Measurements from ENCODE around the gene SAPCD1. TPM values are rescaled to one million over a fixed set of nuclear protein-coding genes. Genes with fewer than 3 reads are reported as not detected.

SAPCD1 gene
- total and polyA plus RNA-seq, 5 donors: 0.25 to 0.50 TPM; not detected in 3

- H3K4me3 ChIP-seq (ENCODE audit: low read length): no peak overlapping the region
- no peaks in the 10 kb centered on the region for H3K4me1 ChIP-seq (ENCODE audit: control insufficient read depth, insufficient read depth, low read length)
- DNase-seq (no peak), ATAC-seq (no peak)
- H3K27ac ChIP-seq (ENCODE audit: low read length): peak overlapping the region; percentile 98
- H3K27me3 ChIP-seq (ENCODE audit: control insufficient read depth, insufficient read depth): no peaks in the 10 kb centered on the region
- 96% methylated on average over 7 of the region's 7 CpGs for WGBS
- no peaks in the 10 kb centered on the region for H3K9me3 ChIP-seq (ENCODE audit: control insufficient read depth, low read length)
- intact Hi-C loops (cut with DNase I): no loop called here
Measured at GRCh38 chr6:31813465-31813849, 51.0 kb downstream of the SAPCD1 start.

Other genes with a start within 250 kb of the SAPCD1 start
Only the 30 nearest of the 42 such genes appear.
- 10 to 100 TPM; 10.2 to 16.6 (median 12.4) TPM for gene LST1, start 176.4 kb upstream of the SAPCD1 start, total RNA-seq
- 7.8 TPM for gene LST1, start 176.4 kb upstream of the SAPCD1 start, polyA plus RNA-seq
- under 1 TPM in 2 of 4 donors, not detected in 2; 0.26 to 0.31 TPM for gene NCR3, start 169.7 kb upstream of the SAPCD1 start, total RNA-seq
- gene NCR3, start 169.7 kb upstream of the SAPCD1 start, polyA plus RNA-seq: 0.11 TPM
- 10 to 100 TPM; 17.9 to 29.9 (median 21.3) TPM for gene AIF1, start 147.4 kb upstream of the SAPCD1 start, total RNA-seq
- gene AIF1, start 147.4 kb upstream of the SAPCD1 start, polyA plus RNA-seq: 14.7 TPM
- 100 to 1,000 TPM in 2 of 4 donors, 10 to 100 TPM in 2; 96.9 to 110 (median 103) TPM for gene PRRC2A, start 141.9 kb upstream of the SAPCD1 start, total RNA-seq
- gene PRRC2A, start 141.9 kb upstream of the SAPCD1 start, polyA plus RNA-seq: 95.2 TPM
- 100 to 1,000 TPM; 230 to 260 (median 256) TPM for gene BAG6, start 110.0 kb upstream of the SAPCD1 start, total RNA-seq
- gene BAG6, start 110.0 kb upstream of the SAPCD1 start, polyA plus RNA-seq: 226 TPM
- gene APOM, start 106.8 kb upstream of the SAPCD1 start, total RNA-seq: 1 to 10 TPM in 2 of 4 donors, under 1 TPM in 2; 0.48 to 2.8 (median 1.4) TPM
- gene APOM, start 106.8 kb upstream of the SAPCD1 start, polyA plus RNA-seq: 3.9 TPM
- gene C6orf47, start 101.9 kb upstream of the SAPCD1 start, total RNA-seq: 10 to 100 TPM; 18.5 to 20.7 (median 20.1) TPM
- gene C6orf47, start 101.9 kb upstream of the SAPCD1 start, polyA plus RNA-seq: 21.2 TPM
- gene GPANK1, start 97.7 kb upstream of the SAPCD1 start, total RNA-seq: 10 to 100 TPM; 16.8 to 23.9 (median 20.0) TPM
- 24.6 TPM for gene GPANK1, start 97.7 kb upstream of the SAPCD1 start, polyA plus RNA-seq
- gene CSNK2B, start 96.6 kb upstream of the SAPCD1 start, total RNA-seq: 100 to 1,000 TPM; 110 to 123 (median 116) TPM
- gene CSNK2B, start 96.6 kb upstream of the SAPCD1 start, polyA plus RNA-seq: 158 TPM
- 1 to 10 TPM; 4.0 to 8.7 (median 5.9) TPM for gene LY6G5B, start 92.7 kb upstream of the SAPCD1 start, total RNA-seq
- gene LY6G5B, start 92.7 kb upstream of the SAPCD1 start, polyA plus RNA-seq: 4.6 TPM
- 1 to 10 TPM; 2.1 to 3.8 (median 2.3) TPM for gene LY6G5C, start 81.6 kb upstream of the SAPCD1 start, total RNA-seq
- 5.0 TPM for gene LY6G5C, start 81.6 kb upstream of the SAPCD1 start, polyA plus RNA-seq
- gene ABHD16A, start 59.3 kb upstream of the SAPCD1 start, total RNA-seq: 10 to 100 TPM; 28.4 to 37.0 (median 31.7) TPM
- gene ABHD16A, start 59.3 kb upstream of the SAPCD1 start, polyA plus RNA-seq: 28.1 TPM
- gene LY6G6F, start 55.8 kb upstream of the SAPCD1 start, total RNA-seq: not detected
- not detected for gene LY6G6F, start 55.8 kb upstream of the SAPCD1 start, polyA plus RNA-seq
- not detected for gene LY6G6D, start 47.3 kb upstream of the SAPCD1 start, total RNA-seq
- not detected for gene LY6G6D, start 47.3 kb upstream of the SAPCD1 start, polyA plus RNA-seq
- gene LY6G6C, start 40.9 kb upstream of the SAPCD1 start, total RNA-seq: not detected
- gene LY6G6C, start 40.9 kb upstream of the SAPCD1 start, polyA plus RNA-seq: 0.18 TPM
- under 1 TPM in 3 of 4 donors, not detected in 1; 0.31 to 0.37 (median 0.35) TPM for gene MPIG6B, start 39.3 kb upstream of the SAPCD1 start, total RNA-seq
- 0.20 TPM for gene MPIG6B, start 39.3 kb upstream of the SAPCD1 start, polyA plus RNA-seq
- gene DDAH2, start 33.4 kb upstream of the SAPCD1 start, total RNA-seq: 10 to 100 TPM; 42.4 to 55.6 (median 49.3) TPM
- 57.4 TPM for gene DDAH2, start 33.4 kb upstream of the SAPCD1 start, polyA plus RNA-seq
- gene CLIC1, start 26.1 kb upstream of the SAPCD1 start, total RNA-seq: 100 to 1,000 TPM in 3 of 4 donors, 10 to 100 TPM in 1; 99.4 to 153 (median 116) TPM
- 116 TPM for gene CLIC1, start 26.1 kb upstream of the SAPCD1 start, polyA plus RNA-seq
- gene MSH5, start 22.7 kb upstream of the SAPCD1 start, total RNA-seq: 1 to 10 TPM; 2.6 to 3.2 (median 3.0) TPM
- 1.8 TPM for gene MSH5, start 22.7 kb upstream of the SAPCD1 start, polyA plus RNA-seq
- 10 to 100 TPM in 1 of 4 donors, 1 to 10 TPM in 3; 3.4 to 12.8 (median 8.2) TPM for gene VWA7, start 14.7 kb downstream of the SAPCD1 start, total RNA-seq
- gene VWA7, start 14.7 kb downstream of the SAPCD1 start, polyA plus RNA-seq: 3.2 TPM
- gene VARS1, start 33.1 kb downstream of the SAPCD1 start, total RNA-seq: 10 to 100 TPM; 21.7 to 30.6 (median 26.9) TPM
- gene VARS1, start 33.1 kb downstream of the SAPCD1 start, polyA plus RNA-seq: 14.8 TPM
- gene LSM2, start 44.3 kb downstream of the SAPCD1 start, total RNA-seq: 10 to 100 TPM; 22.8 to 27.3 (median 23.8) TPM
- 27.0 TPM for gene LSM2, start 44.3 kb downstream of the SAPCD1 start, polyA plus RNA-seq
- gene HSPA1L, start 52.6 kb downstream of the SAPCD1 start, total RNA-seq: 1 to 10 TPM; 1.6 to 2.8 (median 2.2) TPM
- 2.0 TPM for gene HSPA1L, start 52.6 kb downstream of the SAPCD1 start, polyA plus RNA-seq
- 100 to 1,000 TPM; 167 to 328 (median 273) TPM for gene HSPA1A, start 52.9 kb downstream of the SAPCD1 start, total RNA-seq
- 321 TPM for gene HSPA1A, start 52.9 kb downstream of the SAPCD1 start, polyA plus RNA-seq
- 100 to 1,000 TPM; 110 to 299 (median 197) TPM for gene HSPA1B, start 65.1 kb downstream of the SAPCD1 start, total RNA-seq
- gene HSPA1B, start 65.1 kb downstream of the SAPCD1 start, polyA plus RNA-seq: 114 TPM
- gene NEU1, start 100.2 kb downstream of the SAPCD1 start, total RNA-seq: 10 to 100 TPM; 18.5 to 28.2 (median 22.7) TPM
- gene NEU1, start 100.2 kb downstream of the SAPCD1 start, polyA plus RNA-seq: 26.0 TPM
- not detected for gene SLC44A4, start 116.3 kb downstream of the SAPCD1 start, total RNA-seq
- 0.05 TPM for gene SLC44A4, start 116.3 kb downstream of the SAPCD1 start, polyA plus RNA-seq
- gene EHMT2, start 135.0 kb downstream of the SAPCD1 start, total RNA-seq: 10 to 100 TPM; 13.5 to 24.0 (median 20.0) TPM
- gene EHMT2, start 135.0 kb downstream of the SAPCD1 start, polyA plus RNA-seq: 15.7 TPM
- gene ZBTB12, start 139.4 kb downstream of the SAPCD1 start, total RNA-seq: 1 to 10 TPM; 1.6 to 5.0 (median 3.4) TPM
- 2.4 TPM for gene ZBTB12, start 139.4 kb downstream of the SAPCD1 start, polyA plus RNA-seq
- gene C2, start 165.1 kb downstream of the SAPCD1 start, total RNA-seq: 10 to 100 TPM; 10.9 to 19.8 (median 12.0) TPM
- 3.0 TPM for gene C2, start 165.1 kb downstream of the SAPCD1 start, polyA plus RNA-seq

All from right cardiac atrium (tissue), 5 donors.